A673 (cell line): ENCODE measurements around the gene EDNRA. TPM values are rescaled to one million over a fixed set of nuclear protein-coding genes. Genes with fewer than 3 reads are reported as not detected.
A peak's percentile ranks its signal among the peaks of the same experiment; 100 is the strongest.

ENCODE experiments used
- BruUV-seq: library from RNA; stranded (reverse); fragments of 400-500 nt; replicated peaks from 2 replicates; lab custom pipeline; 2021; lab: Mats Ljungman, UMichigan
- CTCF ChIA-PET: fragments of 300-600 bp; sonication (Branson Sonifier 250); formaldehyde crosslinking; loops from one replicate; lab custom pipeline; 2022; ENCODE audit warnings: antibody characterized with exemption; lab: Charles Lee
- POLR2A ChIA-PET: fragments of 300-600 bp; sonication (Branson Sonifier 250); formaldehyde crosslinking; loops from one replicate; lab custom pipeline; 2022; ENCODE audit warnings: antibody characterized with exemption; ENCODE audit not compliant: low non-redundant PET; lab: Charles Lee
- DNase-seq: peaks from one replicate; pipeline ENCODE4 v3.0.0-alpha.2; 2015; ENCODE audit warnings: low spot score
- H3K27ac ChIP-seq: fragments of 200-600 bp; sonication (generic); 2 replicates; pipeline ENCODE4 v1.5.1; 2016; ENCODE audit warnings: mixed run types, low read depth, mild to moderate bottlenecking, mixed read lengths, antibody characterized with exemption, low read length; ENCODE audit not compliant: poor library complexity, severe bottlenecking
- H3K27me3 ChIP-seq: fragments of 200-600 bp; sonication (generic); replicated peaks from 2 replicates; pipeline ENCODE4 v1.6.1; 2017; ENCODE audit warnings: mixed run types, low read depth, mild to moderate bottlenecking, mixed read lengths, antibody characterized with exemption, low read length; ENCODE audit not compliant: insufficient read depth, poor library complexity
- H3K36me3 ChIP-seq: fragments of 200-600 bp; sonication (generic); 2 replicates; pipeline ENCODE4 v1.6.1; 2016; ENCODE audit warnings: mixed run types, mild to moderate bottlenecking, mixed read lengths, antibody characterized with exemption, low read length; ENCODE audit not compliant: insufficient read depth, poor library complexity, severe bottlenecking
- H3K4me1 ChIP-seq: fragments of 200-600 bp; sonication (generic); 2 replicates; pipeline ENCODE4 v1.6.1; 2017; ENCODE audit warnings: mixed run types, mild to moderate bottlenecking, mixed read lengths, antibody characterized with exemption, low read length; ENCODE audit not compliant: insufficient read depth, poor library complexity, severe bottlenecking
- H3K4me3 ChIP-seq: fragments of 200-600 bp; sonication (generic); 2 replicates; pipeline ENCODE4 v1.5.1; 2016; ENCODE audit warnings: low read depth, mixed run types, mild to moderate bottlenecking, mixed read lengths, low read length; ENCODE audit not compliant: poor library complexity, severe bottlenecking
- H3K9me3 ChIP-seq: fragments of 200-600 bp; sonication (generic); 2 replicates; pipeline ENCODE4 v1.6.1; 2016; ENCODE audit warnings: mixed run types, low read depth, mild to moderate bottlenecking, mixed read lengths, antibody characterized with exemption, low read length; ENCODE audit not compliant: poor library complexity, severe bottlenecking
- CTCF ChIP-seq: fragments of 300-800, 200-600 bp; sonication (generic); conservative IDR thresholded peaks from 2 replicates; pipeline ENCODE4 v1.5.1; 2017; ENCODE audit warnings: low read depth, mild to moderate bottlenecking, antibody characterized with exemption, low read length, moderate library complexity, mixed read lengths
- EZH2 ChIP-seq: fragments of 200-600 bp; sonication (generic); IDR thresholded peaks from 2 replicates; pipeline ENCODE4 v1.6.1; 2017; ENCODE audit warnings: borderline replicate concordance, low read depth, mild to moderate bottlenecking, mixed read lengths, antibody characterized with exemption, low read length; ENCODE audit not compliant: poor library complexity, severe bottlenecking
- intact Hi-C: fragments of 100-400 bp; cut with micrococcal nuclease; formaldehyde crosslinking; loops from one replicate; pipeline ENCODE4 v1.10.0; 2022; ENCODE audit not compliant: unreplicated experiment
- total RNA-seq: library from RNA; stranded (reverse); gene quantifications from 2 replicates; pipeline ENCODE4 v1.2.3, GENCODE V29; 2021

The EDNRA gene
- total RNA-seq, 1 experiment from 2014 or later, result 23.9 TPM

DNA sequence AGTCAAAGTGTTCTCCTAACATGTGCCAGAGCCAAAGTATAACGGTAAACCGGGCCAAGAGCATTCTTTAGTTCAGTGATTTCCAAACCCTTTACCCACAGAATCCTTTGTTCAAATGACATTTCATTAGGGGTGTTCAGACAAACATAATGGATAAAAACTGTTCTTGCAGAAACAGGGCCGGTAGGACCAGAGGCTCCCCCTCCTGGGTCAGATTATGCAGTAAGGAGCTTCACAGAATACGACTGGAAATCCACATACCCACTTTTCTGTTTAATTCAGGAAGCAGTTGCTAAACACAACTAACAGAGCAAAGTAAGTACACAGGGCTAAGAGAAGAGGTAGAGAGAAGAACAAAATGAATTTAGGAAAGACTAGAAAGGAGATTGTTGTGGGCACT, 89.7 kb downstream of the EDNRA start:
- H3K36me3 ChIP-seq, result no peaks in the 10 kb centered on the region

GRCh38 chr4:147571036-147571770, 90.3 kb downstream of the EDNRA start:
- BruUV-seq, result no TSS peak
- ChIA-PET POLR2A (no interaction called here), CTCF (interaction anchor here (0.7 kb wide), 1 partner anchor 1546 kb away, joined by 3 read pairs; no protein-coding TSS in a partner anchor)
- TF ChIP-seq EZH2 (no peak), CTCF (no peak)
- Histone ChIP-seq H3K9me3 (peaks cover 2% of the 10 kb centered on the region), H3K36me3 (no peaks in the 10 kb centered on the region), H3K27me3 (no peaks in the 10 kb centered on the region), H3K4me3 (no peak overlapping the region), H3K4me1 (no peaks in the 10 kb centered on the region), H3K27ac (no peak overlapping the region)
- DNase-seq, result no peak
- intact Hi-C loops, result no loop called here

More for the DNA sequence above, 89.7 kb downstream of the EDNRA start:
- no peak for DNase-seq
- intact Hi-C loops, result no loop called here
- Histone ChIP-seq H3K27me3 (no peaks in the 10 kb centered on the region), H3K9me3 (peaks cover 4% of the 10 kb centered on the region), H3K4me3 (no peak overlapping the region), H3K27ac (no peak overlapping the region), H3K4me1 (no peaks in the 10 kb centered on the region)
- no TSS peak for BruUV-seq
- peak; percentile 22; the same call in 1 of the 2 replicates for TF ChIP-seq CTCF
- no peak for TF ChIP-seq EZH2
- ChIA-PET CTCF (interaction anchor here (0.7 kb wide), 1 partner anchor 1546 kb away, joined by 3 read pairs; no protein-coding TSS in a partner anchor), POLR2A (interaction anchor here (0.7 kb wide), 1 partner anchor 36 kb away, joined by 4 read pairs; no protein-coding TSS in a partner anchor)

GRCh38 chr4:147576084-147576483, 95.2 kb downstream of the EDNRA start:
- no peak for TF ChIP-seq EZH2
- no peak for TF ChIP-seq CTCF
- H3K4me3 ChIP-seq, result no peak overlapping the region
- H3K27ac ChIP-seq, result no peak overlapping the region
- no peaks in the 10 kb centered on the region for H3K4me1 ChIP-seq
- no peak for DNase-seq
- no peaks in the 10 kb centered on the region for H3K9me3 ChIP-seq
- no TSS peak for BruUV-seq
- intact Hi-C loops, result no loop called here
- POLR2A ChIA-PET, result interaction anchor here (0.6 kb wide), 1 partner anchor 53 kb away, joined by 4 read pairs; no protein-coding TSS in a partner anchor
- H3K36me3 ChIP-seq, result no peaks in the 10 kb centered on the region
- CTCF ChIA-PET, result no interaction called here
- H3K27me3 ChIP-seq, result no peaks in the 10 kb centered on the region
